Measurements from ENCODE around the gene MSANTD7.
"Not testable (repeated sequence)": the region's sequence is repeated elsewhere in the genome, so short reads cannot be mapped to it uniquely, and the experiment has no call there.

MSANTD7 gene

GRCh38 chr10:14859043-14859442 is 20.9 kb downstream of the MSANTD7 start:
- Histone ChIP-seq H3K4me2 (ENCODE audit: low read length) (no peak overlapping the region), H3K4me1 (ENCODE audit: low read length) (no peaks in the 10 kb centered on the region), H4K20me1 (ENCODE audit: insufficient read depth, low read length) (no peaks in the 10 kb centered on the region), H2AFZ (ENCODE audit: low read depth, low read length) (no peak overlapping the region), H3K9ac (ENCODE audit: low read length) (no peak overlapping the region), H3K36me3 (replicated peaks; ENCODE audit: low read depth, low read length) (peaks cover 6% of the 10 kb centered on the region), H3K79me2 (ENCODE audit: low read length) (no peaks in the 10 kb centered on the region), H3K27ac (ENCODE audit: low read length) (no peak overlapping the region), H3K9me3 (ENCODE audit: insufficient read depth, low read length) (no peaks in the 10 kb centered on the region), H3K27me3 (ENCODE audit: low read depth, low read length) (no peaks in the 10 kb centered on the region), H3K4me3 (ENCODE audit: low read length) (no peak overlapping the region)
- TF ChIP-seq CTCF (IDR thresholded peaks at IDR 0.05; ENCODE audit: low read depth, low read length) (no peak), EZH2phosphoT487 (IDR thresholded peaks at IDR 0.05; ENCODE audit: low read depth) (no peak)

GRCh38 chr10:14859775-14860174 is 21.7 kb downstream of the MSANTD7 start:
- H3K4me1 ChIP-seq (ENCODE audit: low read length): no peaks in the 10 kb centered on the region
- no peak overlapping the region for H3K9ac ChIP-seq (ENCODE audit: low read length)
- H3K4me2 ChIP-seq (ENCODE audit: low read length): no peak overlapping the region
- TF ChIP-seq CTCF (IDR thresholded peaks at IDR 0.05; ENCODE audit: low read depth, low read length): no peak
- no peak for TF ChIP-seq EZH2phosphoT487 (IDR thresholded peaks at IDR 0.05; ENCODE audit: low read depth)
- no peak overlapping the region for H3K4me3 ChIP-seq (ENCODE audit: low read length)
- H3K27ac ChIP-seq (ENCODE audit: low read length): no peak overlapping the region
- H4K20me1 ChIP-seq (ENCODE audit: insufficient read depth, low read length): no peaks in the 10 kb centered on the region
- H3K36me3 ChIP-seq (replicated peaks; ENCODE audit: low read depth, low read length): peaks cover 4% of the 10 kb centered on the region
- no peak overlapping the region for H2AFZ ChIP-seq (ENCODE audit: low read depth, low read length)
- no peaks in the 10 kb centered on the region for H3K79me2 ChIP-seq (ENCODE audit: low read length)
- no peaks in the 10 kb centered on the region for H3K27me3 ChIP-seq (ENCODE audit: low read depth, low read length)
- H3K9me3 ChIP-seq (ENCODE audit: insufficient read depth, low read length): no peaks in the 10 kb centered on the region

- Histone ChIP-seq H4K20me1 (ENCODE audit: insufficient read depth, low read length) (no peaks in the 10 kb centered on the region), H3K79me2 (ENCODE audit: low read length) (no peaks in the 10 kb centered on the region), H3K36me3 (replicated peaks; ENCODE audit: low read depth, low read length) (peaks cover 4% of the 10 kb centered on the region), H3K27ac (ENCODE audit: low read length) (no peak overlapping the region), H3K9me3 (ENCODE audit: insufficient read depth, low read length) (no peaks in the 10 kb centered on the region), H2AFZ (ENCODE audit: low read depth, low read length) (no peak overlapping the region), H3K27me3 (ENCODE audit: low read depth, low read length) (no peaks in the 10 kb centered on the region), H3K4me3 (ENCODE audit: low read length) (no peak overlapping the region), H3K9ac (ENCODE audit: low read length) (no peak overlapping the region), H3K4me2 (ENCODE audit: low read length) (no peak overlapping the region), H3K4me1 (ENCODE audit: low read length) (no peaks in the 10 kb centered on the region)
- TF ChIP-seq CTCF (IDR thresholded peaks at IDR 0.05; ENCODE audit: low read depth, low read length): no peak
- TF ChIP-seq EZH2phosphoT487 (IDR thresholded peaks at IDR 0.05; ENCODE audit: low read depth): no peak
Observed at GRCh38 chr10:14860791-14861190, 22.7 kb downstream of the MSANTD7 start.

- H3K27ac ChIP-seq (ENCODE audit: low read length); H3K4me2 ChIP-seq (ENCODE audit: low read length); H3K79me2 ChIP-seq (ENCODE audit: low read length); H3K27me3 ChIP-seq (ENCODE audit: low read depth, low read length); H3K4me3 ChIP-seq (ENCODE audit: low read length); H3K9ac ChIP-seq (ENCODE audit: low read length); H3K4me1 ChIP-seq (ENCODE audit: low read length); H3K9me3 ChIP-seq (ENCODE audit: insufficient read depth, low read length); H2AFZ ChIP-seq (ENCODE audit: low read depth, low read length); H3K36me3 ChIP-seq (replicated peaks; ENCODE audit: low read depth, low read length); H4K20me1 ChIP-seq (ENCODE audit: insufficient read depth, low read length): not testable (repeated sequence)
Observed at GRCh38 chr10:14864466-14864865, 26.4 kb downstream of the MSANTD7 start.

- not testable (repeated sequence) for H3K36me3 ChIP-seq (replicated peaks; ENCODE audit: low read depth, low read length); H4K20me1 ChIP-seq (ENCODE audit: insufficient read depth, low read length)
Observed at GRCh38 chr10:14864871-14865270, 26.8 kb downstream of the MSANTD7 start.

More at GRCh38 chr10:14864871-14865270, 26.8 kb downstream of the MSANTD7 start:
- not testable (repeated sequence) for H3K4me1 ChIP-seq (ENCODE audit: low read length); H3K9me3 ChIP-seq (ENCODE audit: insufficient read depth, low read length); H3K27me3 ChIP-seq (ENCODE audit: low read depth, low read length); H3K4me3 ChIP-seq (ENCODE audit: low read length); H3K9ac ChIP-seq (ENCODE audit: low read length); H3K4me2 ChIP-seq (ENCODE audit: low read length); H2AFZ ChIP-seq (ENCODE audit: low read depth, low read length); H3K79me2 ChIP-seq (ENCODE audit: low read length); H3K27ac ChIP-seq (ENCODE audit: low read length)

Measured in OCI-LY3 (cell line).